ENCODE results near the gene HBE1.

HBE1 gene

DNA sequence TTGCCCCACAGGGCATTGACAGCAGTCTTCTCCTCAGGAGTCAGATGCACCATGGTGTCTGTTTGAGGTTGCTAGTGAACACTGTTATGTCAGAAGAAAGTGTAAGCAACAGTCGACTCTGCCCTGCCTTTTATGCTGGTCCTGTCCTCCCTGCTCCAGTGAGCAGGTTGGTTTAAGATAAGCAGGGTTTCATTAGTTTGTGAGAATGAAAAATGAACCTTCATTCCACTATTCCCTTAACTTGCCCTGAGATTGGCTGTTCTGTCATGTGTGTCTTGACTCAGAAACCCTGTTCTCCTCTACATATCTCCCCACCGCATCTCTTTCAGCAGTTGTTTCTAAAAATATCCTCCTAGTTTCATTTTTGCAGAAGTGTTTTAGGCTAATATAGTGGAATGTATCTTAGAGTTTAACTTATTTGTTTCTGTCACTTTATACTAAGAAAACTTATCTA, 35.3 kb downstream of the HBE1 start, which contains the start of gene HBD:
TSS of gene HBD (minus strand) at position 103 of the 454 bp plus-strand sequence. CDS start at position 53, 50 bp downstream.
- DNase-seq (ENCODE audit: low read depth in 2 of 2) = no peak

DNA sequence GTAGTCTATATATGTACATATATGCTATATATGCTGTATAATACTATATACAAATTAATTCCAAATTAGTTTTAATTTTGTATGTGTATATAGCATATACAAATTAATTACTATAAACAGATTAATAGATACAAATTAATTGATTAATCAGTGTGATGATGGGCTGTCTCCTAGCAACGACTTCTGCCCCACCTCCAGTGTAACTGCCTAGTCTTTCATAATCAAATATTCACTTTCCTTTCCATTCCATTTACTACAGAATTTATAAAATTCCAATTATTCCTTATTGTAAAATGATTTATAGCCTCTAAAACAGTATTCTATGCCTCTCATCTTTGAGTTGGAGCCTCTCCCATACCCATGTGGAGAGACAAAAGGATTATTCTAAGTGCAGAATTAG, 36.4 kb downstream of the HBE1 start:
- DNase-seq (ENCODE audit: low read depth in 2 of 2) = no peak

DNA sequence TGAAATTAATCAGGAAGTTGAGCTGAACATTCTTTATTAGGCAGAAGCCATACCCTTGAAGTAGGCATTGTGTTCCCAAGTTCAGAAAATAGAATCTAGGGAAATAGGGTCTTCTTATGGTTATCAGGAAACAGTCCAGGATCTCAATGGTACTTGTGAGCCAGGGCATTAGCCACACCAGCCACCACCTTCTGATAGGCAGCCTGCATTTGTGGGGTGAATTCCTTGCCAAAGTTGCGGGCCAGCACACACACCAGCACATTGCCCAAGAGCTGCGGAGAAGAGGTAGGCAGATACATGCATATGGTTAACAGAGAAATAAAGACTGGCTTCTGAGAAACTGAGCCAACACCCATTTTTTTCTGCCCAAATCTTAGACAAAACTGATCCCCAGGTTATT, 36.9 kb downstream of the HBE1 start:
- no peak for DNase-seq (ENCODE audit: low read depth in 2 of 2)

DNA sequence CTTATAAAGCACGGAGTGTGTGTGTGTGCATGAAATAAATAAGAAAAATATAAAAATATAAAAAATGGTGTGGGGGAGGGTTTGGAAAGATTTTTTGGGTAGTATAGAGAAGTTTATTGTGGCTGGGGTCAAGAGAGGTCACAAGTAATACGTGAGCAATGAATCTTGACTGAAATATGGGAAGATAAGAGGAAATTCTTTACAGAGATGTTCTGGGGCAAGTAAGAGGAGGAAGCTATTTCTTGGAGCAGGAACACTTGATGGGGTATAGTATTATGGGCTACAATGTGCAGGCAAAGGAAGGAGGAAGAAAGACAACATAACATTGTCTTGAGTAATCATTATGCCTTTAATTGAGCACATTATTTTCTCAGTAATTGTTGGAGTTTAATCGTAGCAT, 37.6 kb downstream of the HBE1 start:
- no peak for DNase-seq (ENCODE audit: low read depth in 2 of 2)

DNA sequence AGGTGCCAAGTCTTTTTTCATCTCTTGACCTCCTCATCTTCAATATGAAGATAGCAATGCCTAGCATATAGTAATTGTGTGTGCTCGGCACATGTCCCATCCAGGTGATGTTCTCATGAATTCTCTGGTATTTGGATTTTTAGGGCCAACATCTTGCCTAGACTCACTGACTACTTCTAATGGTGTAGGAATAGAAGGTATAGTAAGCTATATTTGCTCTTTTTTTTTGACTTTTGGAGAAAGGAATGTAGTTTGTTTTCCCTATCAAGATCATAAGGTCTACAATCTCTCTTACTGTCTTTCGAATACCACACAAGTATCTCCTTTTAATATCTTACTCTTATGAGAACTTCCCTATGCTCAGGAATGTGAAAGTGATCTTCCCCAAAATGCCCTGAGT, 38.6 kb downstream of the HBE1 start:
- DNase-seq (ENCODE audit: low read depth in 2 of 2) = no peak

DNA sequence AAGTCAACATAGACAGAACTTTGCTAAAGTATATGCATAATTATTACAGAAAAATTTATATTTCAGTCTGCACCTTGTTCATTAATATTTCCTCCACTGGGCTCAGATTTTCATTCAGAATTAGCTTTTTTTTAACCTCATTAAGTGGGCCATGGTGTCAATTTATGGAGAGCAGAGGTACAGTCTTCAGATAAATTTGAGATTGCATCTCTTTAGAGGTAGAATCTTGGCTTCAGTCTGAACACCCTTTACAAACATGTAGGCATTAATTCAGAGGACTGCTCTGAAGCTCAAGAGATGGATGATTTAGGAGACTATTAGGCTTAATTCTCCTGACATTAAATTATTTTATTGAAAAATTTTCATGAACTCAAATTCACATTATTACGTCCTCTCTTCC, 39.5 kb downstream of the HBE1 start:
- no peak for DNase-seq (ENCODE audit: low read depth in 2 of 2)

DNA sequence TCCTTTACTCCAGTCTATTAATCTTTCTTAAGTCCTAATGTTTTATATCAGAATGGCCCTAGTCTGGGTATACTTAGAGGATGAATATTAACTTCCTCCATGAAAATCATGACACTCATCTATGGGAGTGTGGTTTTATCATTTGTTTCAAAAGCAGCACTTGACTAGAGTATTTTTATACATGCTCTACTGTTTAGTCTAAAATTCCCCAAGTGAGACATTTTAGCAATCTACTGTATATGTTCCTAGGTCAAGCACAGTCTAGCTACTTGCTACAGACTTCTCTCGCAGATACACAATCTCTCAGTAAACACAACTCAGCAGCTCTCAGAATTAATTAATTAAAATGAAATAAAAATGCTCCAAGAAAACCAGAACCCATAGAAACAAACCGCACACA, 39.9 kb downstream of the HBE1 start:
- DNase-seq (ENCODE audit: low read depth in 2 of 2) = no peak

DNA sequence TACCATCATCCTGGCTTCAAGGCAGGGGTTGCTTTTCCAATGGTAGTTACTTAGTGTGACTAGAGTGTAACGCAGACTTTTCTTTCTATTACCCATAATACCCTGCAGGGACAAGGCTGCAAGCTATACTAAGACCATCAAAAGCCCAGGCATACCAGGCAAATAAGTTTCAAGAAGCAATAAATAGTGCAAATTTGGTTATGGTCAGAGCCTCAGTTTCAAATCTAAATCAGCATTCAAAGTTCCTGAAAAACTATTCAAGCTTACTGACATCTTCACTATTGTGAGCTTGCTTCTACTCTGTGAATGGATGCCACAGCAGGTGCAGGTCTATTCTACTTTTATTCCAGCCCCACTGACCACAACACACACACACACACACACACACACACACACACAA, 40.4 kb downstream of the HBE1 start:
- DNase-seq (ENCODE audit: low read depth in 2 of 2) = no peak

DNA sequence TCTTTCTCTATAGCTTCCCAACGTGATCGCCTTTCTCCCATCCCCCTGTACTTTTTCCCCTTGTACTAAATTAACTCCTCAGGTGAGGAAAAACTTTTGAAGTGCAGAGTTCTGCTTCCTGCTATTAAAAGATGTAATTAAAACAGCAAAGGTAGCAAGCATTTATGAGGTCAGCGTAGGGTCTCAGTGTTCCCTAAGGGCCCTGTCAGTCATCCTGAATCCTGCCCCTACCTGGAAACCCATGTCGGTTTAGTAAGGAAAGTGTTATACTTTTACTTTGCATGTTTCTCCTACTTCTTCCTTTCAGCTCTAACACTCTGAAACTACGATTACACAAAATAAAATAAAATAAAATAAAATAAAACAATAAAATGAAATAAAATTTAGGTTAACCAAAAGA, 41.6 kb downstream of the HBE1 start:
- DNase-seq (ENCODE audit: low read depth in 2 of 2) = no peak

DNA sequence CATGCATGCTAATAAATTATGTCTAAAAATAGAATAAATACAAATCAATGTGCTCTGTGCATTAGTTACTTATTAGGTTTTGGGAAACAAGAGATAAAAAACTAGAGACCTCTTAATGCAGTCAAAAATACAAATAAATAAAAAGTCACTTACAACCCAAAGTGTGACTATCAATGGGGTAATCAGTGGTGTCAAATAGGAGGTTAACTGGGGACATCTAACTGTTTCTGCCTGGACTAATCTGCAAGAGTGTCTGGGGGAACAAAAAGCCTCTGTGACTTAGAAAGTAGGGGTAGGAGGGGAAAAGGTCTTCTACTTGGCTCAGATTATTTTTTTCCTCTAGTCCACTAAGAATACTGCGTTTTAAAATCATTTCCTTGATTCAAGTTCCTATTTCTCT, 42.1 kb downstream of the HBE1 start:
- no peak for DNase-seq (ENCODE audit: low read depth in 2 of 2)

DNA sequence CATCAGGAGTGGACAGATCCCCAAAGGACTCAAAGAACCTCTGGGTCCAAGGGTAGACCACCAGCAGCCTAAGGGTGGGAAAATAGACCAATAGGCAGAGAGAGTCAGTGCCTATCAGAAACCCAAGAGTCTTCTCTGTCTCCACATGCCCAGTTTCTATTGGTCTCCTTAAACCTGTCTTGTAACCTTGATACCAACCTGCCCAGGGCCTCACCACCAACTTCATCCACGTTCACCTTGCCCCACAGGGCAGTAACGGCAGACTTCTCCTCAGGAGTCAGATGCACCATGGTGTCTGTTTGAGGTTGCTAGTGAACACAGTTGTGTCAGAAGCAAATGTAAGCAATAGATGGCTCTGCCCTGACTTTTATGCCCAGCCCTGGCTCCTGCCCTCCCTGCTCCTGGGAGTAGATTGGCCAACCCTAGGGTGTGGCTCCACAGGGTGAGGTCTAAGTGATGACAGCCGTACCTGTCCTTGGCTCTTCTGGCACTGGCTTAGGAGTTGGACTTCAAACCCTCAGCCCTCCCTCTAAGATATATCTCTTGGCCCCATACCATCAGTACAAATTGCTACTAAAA, 42.9 kb downstream of the HBE1 start, which contains the start of gene HBB:
TSS of gene HBB (minus strand) at position 340 of the 579 bp plus-strand sequence. CDS start at position 290, 50 bp downstream.
- DNase-seq (ENCODE audit: low read depth in 2 of 2) = no peak

DNA sequence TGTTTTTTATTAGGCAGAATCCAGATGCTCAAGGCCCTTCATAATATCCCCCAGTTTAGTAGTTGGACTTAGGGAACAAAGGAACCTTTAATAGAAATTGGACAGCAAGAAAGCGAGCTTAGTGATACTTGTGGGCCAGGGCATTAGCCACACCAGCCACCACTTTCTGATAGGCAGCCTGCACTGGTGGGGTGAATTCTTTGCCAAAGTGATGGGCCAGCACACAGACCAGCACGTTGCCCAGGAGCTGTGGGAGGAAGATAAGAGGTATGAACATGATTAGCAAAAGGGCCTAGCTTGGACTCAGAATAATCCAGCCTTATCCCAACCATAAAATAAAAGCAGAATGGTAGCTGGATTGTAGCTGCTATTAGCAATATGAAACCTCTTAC, 44.3 kb downstream of the HBE1 start:
- DNase-seq (ENCODE audit: low read depth in 2 of 2) = no peak

DNA sequence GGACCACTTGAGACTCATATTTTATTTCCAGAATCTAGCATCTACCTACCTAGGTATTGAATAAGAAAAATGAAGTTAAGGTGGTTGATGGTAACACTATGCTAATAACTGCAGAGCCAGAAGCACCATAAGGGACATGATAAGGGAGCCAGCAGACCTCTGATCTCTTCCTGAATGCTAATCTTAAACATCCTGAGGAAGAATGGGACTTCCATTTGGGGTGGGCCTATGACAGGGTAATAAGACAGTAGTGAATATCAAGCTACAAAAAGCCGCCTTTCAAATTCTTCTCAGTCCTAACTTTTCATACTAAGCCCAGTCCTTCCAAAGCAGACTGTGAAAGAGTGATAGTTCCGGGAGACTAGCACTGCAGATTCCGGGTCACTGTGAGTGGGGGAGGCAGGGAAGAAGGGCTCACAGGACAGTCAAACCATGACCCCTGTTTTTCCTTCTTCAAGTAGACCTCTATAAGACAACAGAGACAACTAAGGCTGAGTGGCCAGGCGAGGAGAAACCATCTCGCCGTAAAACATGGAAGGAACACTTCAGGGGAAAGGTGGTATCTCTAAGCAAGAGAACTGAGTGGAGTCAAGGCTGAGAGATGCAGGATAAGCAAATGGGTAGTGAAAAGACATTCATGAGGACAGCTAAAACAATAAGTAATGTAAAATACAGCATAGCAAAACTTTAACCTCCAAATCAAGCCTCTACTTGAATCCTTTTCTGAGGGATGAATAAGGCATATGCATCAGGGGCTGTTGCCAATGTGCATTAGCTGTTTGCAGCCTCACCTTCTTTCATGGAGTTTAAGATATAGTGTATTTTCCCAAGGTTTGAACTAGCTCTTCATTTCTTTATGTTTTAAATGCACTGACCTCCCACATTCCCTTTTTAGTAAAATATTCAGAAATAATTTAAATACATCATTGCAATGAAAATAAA, 44.9 kb downstream of the HBE1 start:
- DNase-seq (ENCODE audit: low read depth in 2 of 2) = no peak

DNA sequence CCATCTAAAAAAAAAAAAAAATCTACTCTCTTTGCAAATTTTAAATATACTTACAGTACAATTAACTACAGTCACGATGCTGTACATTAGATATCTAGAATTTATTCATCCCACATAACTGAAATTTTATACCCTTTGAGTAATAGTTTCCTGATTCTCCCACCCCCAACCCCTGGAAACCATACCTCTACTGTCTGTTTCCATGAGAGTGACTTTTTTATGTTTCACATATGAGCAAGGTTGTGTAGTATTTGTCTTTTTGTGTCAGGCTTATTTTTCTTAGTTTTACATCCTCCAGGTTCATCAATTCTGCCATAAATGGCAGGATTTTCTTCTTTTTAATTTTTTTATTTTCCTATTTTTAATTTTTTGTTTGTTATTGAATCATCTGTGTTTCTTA, 46.1 kb downstream of the HBE1 start:
- DNase-seq (ENCODE audit: low read depth in 2 of 2) = no peak

DNA sequence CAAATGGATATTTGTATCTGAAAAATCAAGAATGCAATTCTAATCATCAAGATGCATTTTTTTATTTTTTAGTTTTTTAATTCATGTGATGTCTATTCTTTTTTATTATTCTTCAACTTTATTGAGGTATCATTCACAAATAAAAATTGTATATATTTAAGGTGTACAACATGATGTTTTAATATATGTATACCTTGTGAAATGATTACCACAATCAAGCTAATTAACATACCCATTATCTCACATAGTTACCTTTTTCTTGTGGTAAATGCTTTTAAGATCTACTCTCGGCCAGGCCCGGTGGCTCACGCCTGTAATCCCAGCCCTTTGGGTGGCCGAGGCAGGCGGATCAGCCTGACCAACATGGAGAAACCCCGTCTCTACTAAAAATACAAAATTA, 46.6 kb downstream of the HBE1 start:
- DNase-seq (ENCODE audit: low read depth in 2 of 2) = no peak
